ENCODE data around the gene PTPRE. TPM values are rescaled to one million over a fixed set of nuclear protein-coding genes. Genes with fewer than 3 reads are reported as not detected.

The PTPRE gene
- total RNA-seq, 1 donor from 2014 or later: 3.6 TPM

DNA sequence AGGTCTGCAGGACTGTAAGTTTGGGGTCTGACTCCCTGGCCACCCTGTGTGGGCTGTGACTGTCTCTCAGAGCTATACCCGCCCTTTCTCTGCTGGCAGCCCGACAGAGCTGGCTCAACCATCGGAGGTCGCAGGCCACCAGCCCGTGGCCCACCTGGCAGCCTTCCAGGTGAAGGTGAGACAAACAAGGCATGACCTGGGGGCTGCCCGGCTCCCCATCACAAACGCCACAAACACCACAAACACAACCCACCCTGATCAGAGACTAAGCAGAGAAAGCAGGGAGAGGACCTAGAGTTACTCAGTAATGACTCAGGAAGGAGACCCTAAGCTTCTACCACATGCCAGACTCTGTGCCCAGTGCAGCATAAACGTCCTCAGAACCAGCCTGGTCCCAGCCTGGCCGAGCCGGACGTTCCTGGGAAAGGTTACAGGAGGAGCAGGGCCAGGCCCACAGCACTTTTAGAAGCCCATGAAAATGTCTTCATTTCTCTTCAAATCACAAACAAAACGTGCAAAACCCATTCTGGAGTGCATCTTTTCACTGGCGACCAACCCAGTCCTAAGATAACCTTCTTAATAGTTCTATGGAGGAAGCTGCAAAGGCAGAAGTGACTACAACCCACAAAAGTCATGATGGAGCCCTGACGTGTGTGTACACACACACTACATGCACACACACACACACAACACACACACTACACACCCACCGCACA lies 152.5 kb downstream of the PTPRE start:
- H3K9me3 Mint-ChIP-seq: no peaks in the 10 kb centered on the region
- H3K27ac Mint-ChIP-seq: no peak overlapping the region
- H3K27me3 Mint-ChIP-seq: peaks cover 3% of the 10 kb centered on the region

GRCh38 chr10:128059982-128060293 lies 153.0 kb downstream of the PTPRE start:
- peaks cover 15% of the 10 kb centered on the region for H3K4me1 Mint-ChIP-seq (ENCODE audit: unreplicated experiment)
- no peak overlapping the region for H3K27ac Mint-ChIP-seq
- H3K4me3 Mint-ChIP-seq: no peak overlapping the region
- H3K9me3 Mint-ChIP-seq: no peaks in the 10 kb centered on the region
- H3K36me3 Mint-ChIP-seq: peaks cover 4% of the 10 kb centered on the region
- peaks cover 3% of the 10 kb centered on the region for H3K27me3 Mint-ChIP-seq
- no peak for DNase-seq (ENCODE audit: extremely low spot score, unreplicated experiment)
- TF ChIP-seq CTCF (conservative IDR thresholded peaks at IDR 0.05): no peak

More for the DNA sequence above, 152.5 kb downstream of the PTPRE start:
- DNase-seq (ENCODE audit: extremely low spot score, unreplicated experiment): no peak
- Mint-ChIP-seq H3K4me3 (no peak overlapping the region), H3K36me3 (peaks cover 4% of the 10 kb centered on the region), H3K4me1 (ENCODE audit: unreplicated experiment) (peaks cover 15% of the 10 kb centered on the region)
- no peak for TF ChIP-seq CTCF (conservative IDR thresholded peaks at IDR 0.05)

DNA sequence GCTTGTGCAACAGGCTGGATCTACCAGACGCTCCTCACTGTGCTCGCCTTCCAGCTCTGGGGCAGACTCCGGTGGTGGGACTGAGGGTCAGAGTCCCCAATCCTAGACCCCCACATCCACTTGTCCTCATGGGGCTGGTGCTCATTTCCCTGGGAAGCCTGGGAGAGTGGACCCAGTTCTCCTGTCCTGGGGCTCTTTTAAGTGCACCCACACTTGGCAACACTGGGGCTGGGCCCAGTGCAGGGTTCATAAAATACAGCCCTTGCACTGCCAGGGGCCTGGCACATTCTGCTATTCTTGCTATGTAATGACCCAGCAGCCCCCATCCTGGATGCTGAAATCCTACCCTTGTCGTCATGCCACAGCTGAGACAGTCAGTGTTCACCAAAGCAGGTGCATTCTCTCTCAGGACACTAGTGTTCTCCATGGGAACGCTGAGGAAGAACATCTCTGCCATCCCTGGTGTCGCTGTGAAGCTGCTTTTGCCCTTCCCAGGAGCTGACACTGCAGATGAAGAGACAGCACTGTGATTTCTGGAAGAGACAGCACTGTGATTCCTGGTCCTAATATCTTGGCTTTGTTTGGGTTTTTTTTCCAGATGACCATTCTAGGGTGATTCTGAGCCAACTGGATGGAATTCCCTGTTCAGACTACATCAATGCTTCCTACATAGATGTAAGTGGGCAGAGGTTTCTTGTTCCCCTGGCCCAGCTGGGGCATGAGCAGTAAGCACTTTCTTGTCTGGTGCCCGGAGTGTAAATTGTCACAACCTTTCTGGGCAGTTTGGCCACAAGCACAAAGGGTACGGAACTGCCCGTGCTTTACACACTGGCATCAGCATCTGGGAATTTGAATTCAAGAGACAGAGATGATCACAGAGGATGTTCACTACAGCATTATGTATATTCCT lies 153.7 kb downstream of the PTPRE start:
- Mint-ChIP-seq H3K36me3 (peaks cover 4% of the 10 kb centered on the region), H3K4me3 (no peak overlapping the region), H3K4me1 (ENCODE audit: unreplicated experiment) (peaks cover 15% of the 10 kb centered on the region), H3K27ac (no peak overlapping the region), H3K27me3 (peaks cover 3% of the 10 kb centered on the region), H3K9me3 (no peaks in the 10 kb centered on the region)
- no peak for DNase-seq (ENCODE audit: extremely low spot score, unreplicated experiment)
- TF ChIP-seq CTCF (conservative IDR thresholded peaks at IDR 0.05): no peak

GRCh38 chr10:128061306-128062300 lies 154.7 kb downstream of the PTPRE start:
- Mint-ChIP-seq H3K27me3 (peaks cover 3% of the 10 kb centered on the region), H3K36me3 (peaks cover 4% of the 10 kb centered on the region), H3K27ac (no peak overlapping the region), H3K4me3 (no peak overlapping the region), H3K9me3 (no peaks in the 10 kb centered on the region), H3K4me1 (ENCODE audit: unreplicated experiment) (peaks cover 15% of the 10 kb centered on the region)
- DNase-seq (ENCODE audit: extremely low spot score, unreplicated experiment): no peak
- TF ChIP-seq CTCF (conservative IDR thresholded peaks at IDR 0.05): no peak

- no peaks in the 10 kb centered on the region for H3K9me3 Mint-ChIP-seq
- H3K4me3 Mint-ChIP-seq: no peak overlapping the region
- peaks cover 3% of the 10 kb centered on the region for H3K27me3 Mint-ChIP-seq
- peaks cover 15% of the 10 kb centered on the region for H3K4me1 Mint-ChIP-seq (ENCODE audit: unreplicated experiment)
- no peak overlapping the region for H3K27ac Mint-ChIP-seq
- TF ChIP-seq CTCF (conservative IDR thresholded peaks at IDR 0.05): no peak
- peaks cover 2% of the 10 kb centered on the region for H3K36me3 Mint-ChIP-seq
- DNase-seq (ENCODE audit: extremely low spot score, unreplicated experiment): no peak
Observed at GRCh38 chr10:128062331-128062880, 155.5 kb downstream of the PTPRE start.

Measured in type B pancreatic cell (in vitro differentiated cells).